ENCODE results near the gene OR7A17. TPM values are rescaled to one million over a fixed set of nuclear protein-coding genes. Genes with fewer than 3 reads are reported as not detected.

The OR7A17 gene
- total RNA-seq (2022) = not detected in 2 replicates
- Bru-seq, nascent RNA = not detected
- BruChase-seq, experiment 1, labeled RNA remaining after a 2-hour chase = not detected
- BruChase-seq, experiment 2, labeled RNA remaining after a 6-hour chase = not detected
- long read RNA-seq = 0 reads

DNA sequence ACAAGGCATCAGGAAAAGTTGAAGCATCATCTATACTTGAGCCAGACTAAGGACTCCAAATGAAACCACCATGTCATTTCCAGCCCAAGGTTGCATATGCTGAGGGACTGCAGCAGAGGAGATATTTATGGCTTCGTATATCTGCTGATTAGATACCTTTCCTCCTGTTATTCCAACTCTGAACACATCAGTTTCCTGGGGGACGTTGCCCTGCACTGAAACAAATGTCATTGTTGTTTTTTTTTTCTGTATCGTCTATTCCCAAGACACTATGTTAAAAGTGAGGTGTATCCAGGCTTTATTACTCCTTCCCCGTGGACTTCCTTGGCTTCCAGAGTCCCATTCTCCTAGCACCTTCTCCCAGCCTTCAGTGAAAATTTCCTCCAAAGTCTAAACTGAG, at the start of gene OR7A17:
Gene OR7A17 (minus strand): TSS at position 101 of the 400 bp plus-strand sequence. CDS start 4,777 bp downstream, outside the sequence.
- H3K36me3 Mint-ChIP-seq (ENCODE audit: insufficient read depth, unreplicated experiment) = no peaks in the 10 kb centered on the region
- intact Hi-C loops (cut with micrococcal nuclease; ENCODE audit: unreplicated experiment) = no loop called here
- CTCF ChIA-PET = no interaction called here

DNA sequence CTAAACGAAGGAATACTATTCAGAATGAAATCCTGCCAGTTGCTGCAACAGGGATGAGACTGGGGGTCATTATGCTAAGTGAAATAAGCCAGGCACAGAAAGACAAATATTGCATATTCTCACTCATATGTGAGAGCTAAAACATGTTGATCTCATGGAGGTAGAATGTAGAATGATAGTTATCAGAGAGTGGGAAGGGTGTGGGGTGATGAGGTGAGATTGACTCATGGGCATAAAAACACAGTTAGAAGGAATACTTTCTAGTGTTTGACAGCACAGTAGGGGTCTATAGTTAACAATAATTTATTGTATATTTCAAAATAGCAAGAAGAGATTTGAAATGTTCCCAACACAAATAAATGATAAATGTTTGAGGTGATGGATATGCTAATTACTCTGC, 47.6 kb upstream of the OR7A17 start:
- TF ChIP-seq, protein P1, sequence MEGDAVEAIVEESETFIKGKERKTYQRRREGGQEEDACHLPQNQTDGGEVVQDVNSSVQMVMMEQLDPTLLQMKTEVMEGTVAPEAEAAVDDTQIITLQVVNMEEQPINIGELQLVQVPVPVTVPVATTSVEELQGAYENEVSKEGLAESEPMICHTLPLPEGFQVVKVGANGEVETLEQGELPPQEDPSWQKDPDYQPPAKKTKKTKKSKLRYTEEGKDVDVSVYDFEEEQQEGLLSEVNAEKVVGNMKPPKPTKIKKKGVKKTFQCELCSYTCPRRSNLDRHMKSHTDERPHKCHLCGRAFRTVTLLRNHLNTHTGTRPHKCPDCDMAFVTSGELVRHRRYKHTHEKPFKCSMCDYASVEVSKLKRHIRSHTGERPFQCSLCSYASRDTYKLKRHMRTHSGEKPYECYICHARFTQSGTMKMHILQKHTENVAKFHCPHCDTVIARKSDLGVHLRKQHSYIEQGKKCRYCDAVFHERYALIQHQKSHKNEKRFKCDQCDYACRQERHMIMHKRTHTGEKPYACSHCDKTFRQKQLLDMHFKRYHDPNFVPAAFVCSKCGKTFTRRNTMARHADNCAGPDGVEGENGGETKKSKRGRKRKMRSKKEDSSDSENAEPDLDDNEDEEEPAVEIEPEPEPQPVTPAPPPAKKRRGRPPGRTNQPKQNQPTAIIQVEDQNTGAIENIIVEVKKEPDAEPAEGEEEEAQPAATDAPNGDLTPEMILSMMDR (IDR thresholded peaks at IDR 0.05; ENCODE audit: insufficient read depth in 1 of 2, low read depth in 1 of 2, low read length in 1 of 2, severe bottlenecking in 1 of 2, unreplicated experiment in 1 of 2) = no peak
- no peak overlapping the region for H3K27ac Mint-ChIP-seq (ENCODE audit: unreplicated experiment)
- BruUV-seq (replicated peaks) = no TSS peak
- CTCF ChIA-PET = no interaction called here
- no peaks in the 10 kb centered on the region for H3K27me3 ChIP-seq (replicated peaks; ENCODE audit: control insufficient read depth, insufficient read depth, low read length)
- H3K4me1 Mint-ChIP-seq (ENCODE audit: low read depth, unreplicated experiment) = no peaks in the 10 kb centered on the region
- intact Hi-C loops (cut with micrococcal nuclease; ENCODE audit: unreplicated experiment) = no loop called here
- H3K4me3 Mint-ChIP-seq (ENCODE audit: unreplicated experiment) = no peak overlapping the region
- POLR2A ChIA-PET = no interaction called here
- H3K9me3 ChIP-seq = no peaks in the 10 kb centered on the region
- H3K36me3 ChIP-seq (ENCODE audit: control insufficient read depth, insufficient read depth, low read length) = no peaks in the 10 kb centered on the region
- peaks cover 5% of the 10 kb centered on the region for H3K27me3 Mint-ChIP-seq (ENCODE audit: insufficient read depth, unreplicated experiment)
- no peak for DNase-seq
- no peak overlapping the region for H3K4me3 ChIP-seq (ENCODE audit: low read depth, low read length)
- H3K36me3 Mint-ChIP-seq (ENCODE audit: insufficient read depth, unreplicated experiment) = no peaks in the 10 kb centered on the region
- H3K9me3 Mint-ChIP-seq (ENCODE audit: unreplicated experiment) = peaks cover 8% of the 10 kb centered on the region
- no peaks in the 10 kb centered on the region for H3K4me1 ChIP-seq

More for the DNA sequence above, at the start of gene OR7A17:
- Histone ChIP-seq H3K36me3 (ENCODE audit: control insufficient read depth, insufficient read depth, low read length) (no peaks in the 10 kb centered on the region), H3K27me3 (replicated peaks; ENCODE audit: control insufficient read depth, insufficient read depth, low read length) (no peaks in the 10 kb centered on the region), H3K4me1 (no peaks in the 10 kb centered on the region), H3K9me3 (no peaks in the 10 kb centered on the region), H3K4me3 (ENCODE audit: low read depth, low read length) (no peak within 1 kb of the TSS)
- H3K4me3 Mint-ChIP-seq (ENCODE audit: unreplicated experiment) = no peak within 1 kb of the TSS
- no peak for DNase-seq
- H3K27ac Mint-ChIP-seq (ENCODE audit: unreplicated experiment) = no peak within 1 kb of the TSS
- TF ChIP-seq, protein P1 (IDR thresholded peaks at IDR 0.05; ENCODE audit: insufficient read depth in 1 of 2, low read depth in 1 of 2, low read length in 1 of 2, severe bottlenecking in 1 of 2, unreplicated experiment in 1 of 2) = no peak
- peaks cover 10% of the 10 kb centered on the region for H3K27me3 Mint-ChIP-seq (ENCODE audit: insufficient read depth, unreplicated experiment)
- no TSS peak for BruUV-seq (replicated peaks)
- no peaks in the 10 kb centered on the region for H3K9me3 Mint-ChIP-seq (ENCODE audit: unreplicated experiment)
- POLR2A ChIA-PET = no interaction called here
- H3K4me1 Mint-ChIP-seq (ENCODE audit: low read depth, unreplicated experiment) = no peaks in the 10 kb centered on the region

DNA sequence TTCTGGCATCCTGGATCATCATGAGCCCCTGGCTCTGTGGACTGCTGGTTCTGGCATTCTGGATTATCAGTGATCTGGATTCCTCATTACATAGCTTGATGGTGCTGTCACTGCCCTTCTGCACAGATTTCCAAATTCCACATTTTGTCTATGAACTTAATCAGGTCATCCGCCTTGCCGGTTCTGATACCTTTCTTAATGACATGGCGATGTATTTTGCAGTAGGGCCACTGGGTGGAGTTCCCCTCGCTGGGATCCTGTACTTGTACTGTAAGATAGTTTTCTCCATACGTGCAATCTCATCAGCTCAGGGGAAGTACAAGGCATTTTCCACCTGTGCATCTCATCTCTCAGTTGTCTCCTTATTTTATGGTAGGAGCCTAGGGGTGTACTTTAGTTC, 30.9 kb upstream of the OR7A17 start:
- H3K36me3 Mint-ChIP-seq (ENCODE audit: insufficient read depth, unreplicated experiment) = no peaks in the 10 kb centered on the region
- TF ChIP-seq, protein P1 (IDR thresholded peaks at IDR 0.05; ENCODE audit: insufficient read depth in 1 of 2, low read depth in 1 of 2, low read length in 1 of 2, severe bottlenecking in 1 of 2, unreplicated experiment in 1 of 2) = peak in 1 of 2 experiments; percentile 17
- Histone ChIP-seq H3K4me3 (ENCODE audit: low read depth, low read length) (no peak overlapping the region), H3K27me3 (replicated peaks; ENCODE audit: control insufficient read depth, insufficient read depth, low read length) (no peaks in the 10 kb centered on the region; the same call in 1 of the 2 replicates), H3K9me3 (no peaks in the 10 kb centered on the region), H3K4me1 (no peaks in the 10 kb centered on the region), H3K36me3 (ENCODE audit: control insufficient read depth, insufficient read depth, low read length) (no peaks in the 10 kb centered on the region)
- DNase-seq = no peak
- peaks cover 9% of the 10 kb centered on the region for H3K9me3 Mint-ChIP-seq (ENCODE audit: unreplicated experiment)
- no peaks in the 10 kb centered on the region for H3K4me1 Mint-ChIP-seq (ENCODE audit: low read depth, unreplicated experiment)
- no peak overlapping the region for H3K4me3 Mint-ChIP-seq (ENCODE audit: unreplicated experiment)
- peaks cover 17% of the 10 kb centered on the region for H3K27me3 Mint-ChIP-seq (ENCODE audit: insufficient read depth, unreplicated experiment)
- H3K27ac Mint-ChIP-seq (ENCODE audit: unreplicated experiment) = no peak overlapping the region
- no TSS peak for BruUV-seq (replicated peaks)
- intact Hi-C loops (cut with micrococcal nuclease; ENCODE audit: unreplicated experiment) = no loop called here
- CTCF ChIA-PET = no interaction called here
- POLR2A ChIA-PET = no interaction called here

All from Caco-2 (cell line).